Left forelimb (tissue), 1 donor: ENCODE measurements around the gene SPACDR.

Experiments
- DNase-seq: peaks from one replicate; pipeline ENCODE4 v3.0.0-alpha.2; 2018; ENCODE audit warnings: low spot score

The SPACDR gene

GRCh38 chr7:100413346-100413745 lies 50.7 kb downstream of the SPACDR start:
- no peak for DNase-seq

- no peak for DNase-seq
Observed at GRCh38 chr7:100411101-100411500, 53.0 kb downstream of the SPACDR start.

GRCh38 chr7:100407285-100408180 lies 56.5 kb downstream of the SPACDR start:
- DNase-seq = no peak

GRCh38 chr7:100406767-100407166 lies 57.3 kb downstream of the SPACDR start:
- no peak for DNase-seq
